HG02938 (cell line): ENCODE results near the gene PAAF1.
"Not testable (repeated sequence)": the region's sequence is repeated elsewhere in the genome, so short reads cannot be mapped to it uniquely, and the experiment has no call there.

Experiments used
- ATAC-seq: cut with Tn5 transposase; IDR thresholded peaks from one replicate; pipeline ENCODE4 v1.9.1; 2021; ENCODE audit warnings: mild to moderate bottlenecking, moderate library complexity; ENCODE audit not compliant: unreplicated experiment

Gene PAAF1

GRCh38 chr11:73880449-73880848, 3.6 kb downstream of the PAAF1 start:
- not testable (repeated sequence) for ATAC-seq

- ATAC-seq: no peak
Measured at GRCh38 chr11:73883856-73884255, 7.1 kb downstream of the PAAF1 start.

- no peak for ATAC-seq
Measured at GRCh38 chr11:73888244-73888643, 11.4 kb downstream of the PAAF1 start.

GRCh38 chr11:73889019-73889418, 12.2 kb downstream of the PAAF1 start:
- ATAC-seq: no peak

- ATAC-seq: no peak
Measured at GRCh38 chr11:73889536-73889935, 12.7 kb downstream of the PAAF1 start.

GRCh38 chr11:73893041-73893440, 16.2 kb downstream of the PAAF1 start:
- ATAC-seq: no peak

GRCh38 chr11:73894725-73895335, 18.0 kb downstream of the PAAF1 start:
- no peak for ATAC-seq

GRCh38 chr11:73902303-73902702, 25.5 kb downstream of the PAAF1 start:
- no peak for ATAC-seq

- no peak for ATAC-seq
Measured at GRCh38 chr11:73907191-73907590, 30.4 kb downstream of the PAAF1 start.

- ATAC-seq: no peak
Measured at GRCh38 chr11:73912026-73912425, 35.2 kb downstream of the PAAF1 start.

- no peak for ATAC-seq
Measured at GRCh38 chr11:73913472-73913871, 36.7 kb downstream of the PAAF1 start.

GRCh38 chr11:73914284-73914683, 37.5 kb downstream of the PAAF1 start:
- no peak for ATAC-seq

GRCh38 chr11:73916435-73916834, 39.6 kb downstream of the PAAF1 start:
- no peak for ATAC-seq

GRCh38 chr11:73921180-73921579, 44.4 kb downstream of the PAAF1 start:
- no peak for ATAC-seq

GRCh38 chr11:73929388-73929787, 52.6 kb downstream of the PAAF1 start:
- no peak for ATAC-seq

- ATAC-seq: no peak
Measured at GRCh38 chr11:73931039-73931645, 54.3 kb downstream of the PAAF1 start.

- no peak for ATAC-seq
Measured at GRCh38 chr11:73931951-73932350, 55.2 kb downstream of the PAAF1 start.

- ATAC-seq: no peak
Measured at GRCh38 chr11:73932781-73933180, 56.0 kb downstream of the PAAF1 start.

- ATAC-seq: not testable (repeated sequence)
Measured at GRCh38 chr11:73936047-73936446, 59.2 kb downstream of the PAAF1 start.

- ATAC-seq: no peak
Measured at GRCh38 chr11:73939096-73939495, 62.3 kb downstream of the PAAF1 start.

- ATAC-seq: no peak
Measured at GRCh38 chr11:73940801-73941570, 64.2 kb downstream of the PAAF1 start.

- ATAC-seq: no peak
Measured at GRCh38 chr11:73942010-73942409, 65.2 kb downstream of the PAAF1 start.
